ENCODE results near the gene HLA-DOA.
A peak's percentile ranks its signal among the peaks of the same experiment; 100 is the strongest.

HLA-DOA gene

GRCh38 chr6:33017018-33017417 lies 7.6 kb upstream of the HLA-DOA start:
- DNase-seq (ENCODE audit: low read depth): no peak

- DNase-seq (ENCODE audit: low read depth): no peak
These were observed 6.4 kb upstream of the HLA-DOA start for GRCh38 chr6:33015798-33016197.

GRCh38 chr6:33014841-33015634 lies 5.6 kb upstream of the HLA-DOA start:
- DNase-seq (ENCODE audit: low read depth): peak; percentile 60

DNA sequence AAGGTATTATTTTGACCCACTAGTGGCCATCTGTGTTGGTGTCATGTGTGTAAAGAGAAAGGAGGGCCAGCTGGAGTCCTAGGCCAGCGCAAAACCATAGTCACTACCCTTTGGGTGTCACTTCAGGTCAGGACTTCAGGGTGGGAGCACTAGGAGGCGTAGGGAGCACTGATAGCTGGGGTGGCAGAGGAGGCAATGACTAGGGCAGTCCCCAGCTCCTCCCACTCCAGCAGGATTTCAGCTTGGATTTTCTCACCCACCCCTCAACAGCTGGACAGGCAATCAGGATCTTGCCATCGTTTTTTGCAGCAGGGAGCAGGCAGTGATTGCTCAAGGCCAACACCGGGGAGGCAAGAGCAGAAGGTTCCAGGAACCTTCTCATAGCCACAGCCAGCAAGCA lies 4.2 kb upstream of the HLA-DOA start:
- no peak for DNase-seq (ENCODE audit: low read depth)

GRCh38 chr6:33010356-33010755 lies 965 bp upstream of the HLA-DOA start:
- no peak for DNase-seq (ENCODE audit: low read depth)

DNA sequence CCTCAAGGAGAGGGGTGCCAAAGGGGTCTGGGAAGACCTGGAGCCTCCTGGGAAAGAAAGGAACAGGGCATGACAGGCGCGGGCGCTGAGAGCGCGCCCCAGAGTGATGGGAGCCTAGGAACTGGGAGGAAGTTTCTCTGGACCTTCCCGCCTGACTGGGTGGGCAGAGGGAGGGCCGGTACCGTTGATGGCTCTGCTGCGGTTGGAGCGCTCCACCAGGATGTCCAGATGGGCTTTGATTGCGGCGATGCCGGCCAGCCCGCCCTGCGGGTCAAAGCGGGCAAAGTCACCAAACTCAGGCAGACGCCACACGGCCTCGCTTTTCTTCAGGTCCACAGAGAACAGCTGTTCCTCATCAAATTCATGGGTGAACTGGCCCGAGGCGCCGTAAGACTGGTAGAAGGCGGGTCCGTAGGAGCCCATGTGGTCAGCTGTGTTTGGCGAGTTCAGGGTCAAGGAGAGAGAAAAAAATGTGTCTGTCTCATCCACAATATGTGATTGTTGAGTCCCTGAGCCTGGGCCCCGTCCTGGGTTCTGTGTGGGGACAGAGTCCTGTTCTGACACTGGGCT lies 1.5 kb downstream of the HLA-DOA start:
- no peak for DNase-seq (ENCODE audit: low read depth)

DNA sequence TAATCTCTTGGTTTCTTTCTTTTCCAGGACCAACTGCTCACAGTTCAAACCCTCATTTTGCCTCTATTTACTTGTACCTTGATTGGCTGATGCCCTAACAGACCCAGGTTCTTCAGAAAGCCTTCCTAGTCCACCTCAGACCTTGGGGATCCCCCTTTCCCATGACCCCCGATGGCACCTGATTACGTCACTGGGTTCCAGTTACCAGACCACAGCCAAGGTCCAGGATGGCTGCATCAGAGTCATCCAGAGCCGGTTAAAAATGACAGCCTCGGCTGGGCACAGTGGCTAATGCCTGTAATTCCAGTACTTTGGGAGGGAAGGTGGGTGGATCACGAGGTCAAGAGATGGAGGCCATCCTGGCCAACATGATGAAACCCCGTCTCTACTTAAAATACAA lies 4.5 kb downstream of the HLA-DOA start:
- DNase-seq (ENCODE audit: low read depth): no peak

GRCh38 chr6:33001685-33002084 lies 7.7 kb downstream of the HLA-DOA start:
- DNase-seq (ENCODE audit: low read depth): no peak

- DNase-seq (ENCODE audit: low read depth): no peak
These were observed 9.3 kb downstream of the HLA-DOA start for GRCh38 chr6:33000055-33000454.

DNA sequence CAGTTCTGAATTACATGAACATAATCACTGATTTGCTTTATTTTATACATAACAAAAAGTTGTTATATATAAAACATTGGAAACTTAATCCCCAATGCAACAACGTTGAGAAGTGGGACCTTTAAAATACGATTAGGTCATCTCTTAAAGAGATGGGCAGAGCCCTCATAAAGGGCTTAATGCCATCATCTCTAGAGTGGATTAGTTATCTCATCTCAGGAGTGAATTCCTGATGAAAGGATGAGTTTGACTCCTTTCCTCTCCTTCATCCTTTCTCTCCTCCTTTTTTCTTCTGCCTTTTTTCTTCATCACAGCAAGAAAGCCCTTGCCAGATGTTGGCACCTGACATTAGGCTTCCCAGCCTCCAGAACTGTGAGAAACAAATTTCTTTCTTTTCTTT lies 13.9 kb downstream of the HLA-DOA start:
- no peak for DNase-seq (ENCODE audit: low read depth)

DNA sequence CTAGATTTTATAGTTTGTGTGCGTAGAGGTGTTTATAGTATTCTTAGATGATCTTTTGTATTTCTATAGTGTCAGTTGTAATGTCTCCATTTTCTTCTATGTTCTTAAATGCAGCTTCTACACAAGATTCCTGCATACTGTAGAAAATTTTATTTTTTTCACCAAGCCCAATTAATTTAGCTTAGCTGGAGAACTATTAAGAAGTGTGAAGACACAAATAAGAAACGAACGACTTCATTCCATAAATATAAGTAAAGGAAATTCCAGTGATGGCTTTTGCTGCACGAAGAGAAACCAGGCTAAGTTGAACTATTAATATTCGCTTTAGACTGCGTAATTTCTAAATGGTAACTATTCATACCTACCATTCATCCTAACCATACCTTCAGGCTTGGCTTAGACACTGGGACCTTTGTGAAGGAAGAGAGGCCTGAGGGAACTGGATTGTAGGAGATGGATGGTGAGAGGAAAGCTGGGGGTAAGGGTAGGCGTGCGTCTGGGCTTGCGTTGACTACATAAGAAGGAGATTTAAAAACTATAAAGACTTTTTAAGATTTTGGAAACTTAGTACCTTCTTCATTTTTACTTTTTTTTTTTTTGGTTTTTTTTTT lies 15.9 kb downstream of the HLA-DOA start:
- DNase-seq (ENCODE audit: low read depth): no peak

GRCh38 chr6:32991972-32992371 lies 17.4 kb downstream of the HLA-DOA start:
- no peak for DNase-seq (ENCODE audit: low read depth)

DNA sequence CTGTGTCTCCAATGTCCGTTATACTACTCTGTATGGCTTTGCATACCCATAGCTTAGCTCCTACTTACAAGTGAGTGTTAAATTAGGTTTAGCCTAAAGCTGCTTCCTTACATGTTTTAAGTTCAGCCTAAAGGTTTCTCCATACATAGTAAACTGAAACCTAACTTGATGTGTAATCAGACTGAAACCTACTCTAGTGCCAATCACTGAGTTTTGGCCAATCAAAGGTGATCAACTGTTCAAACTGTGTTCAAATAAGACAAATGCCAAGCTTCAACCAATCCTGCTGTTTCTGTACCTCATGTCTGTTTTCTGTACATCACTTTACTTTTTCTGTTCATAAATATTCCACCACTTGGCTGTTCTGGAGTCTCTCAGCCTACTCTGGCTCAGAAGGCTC lies 20.0 kb downstream of the HLA-DOA start:
- no peak for DNase-seq (ENCODE audit: low read depth)

DNA sequence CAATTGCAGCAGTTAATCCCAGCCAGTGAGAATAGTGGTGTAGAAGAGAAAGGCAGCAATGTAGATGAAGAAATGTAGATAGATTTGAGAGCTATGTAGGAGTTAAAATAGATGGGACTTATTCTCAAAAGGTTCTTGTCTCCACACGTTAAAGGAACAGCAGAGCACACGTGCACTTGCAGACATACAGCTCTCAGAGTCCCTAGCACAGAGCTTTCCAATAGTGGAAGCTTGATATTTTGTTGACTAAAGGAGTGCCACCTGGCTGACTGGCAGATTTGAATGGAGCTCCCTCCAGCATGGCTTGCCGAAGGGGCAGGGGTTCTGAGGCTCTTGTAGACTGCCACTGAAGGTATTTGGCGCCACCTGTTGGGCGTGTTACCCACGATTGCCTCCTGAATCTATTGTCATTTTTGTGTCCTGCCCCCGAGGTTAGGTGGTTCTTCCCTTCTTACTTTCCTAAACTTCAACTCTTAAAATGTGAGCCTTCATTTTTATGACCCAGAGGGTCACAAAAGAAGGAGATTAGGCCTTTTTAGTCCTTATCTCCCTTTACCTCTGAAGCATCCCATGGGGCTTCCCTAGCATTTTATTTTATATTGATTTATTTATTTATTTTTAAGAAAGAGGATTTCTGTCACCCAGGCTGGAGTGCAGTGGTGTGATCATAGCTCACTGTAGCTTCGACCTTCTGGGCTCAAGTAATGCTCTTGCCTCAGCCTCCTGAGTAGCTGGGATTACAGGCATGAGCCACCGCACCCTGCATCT lies 24.6 kb downstream of the HLA-DOA start:
- DNase-seq (ENCODE audit: low read depth): no peak

GRCh38 chr6:32983964-32984621 lies 25.3 kb downstream of the HLA-DOA start:
- DNase-seq (ENCODE audit: low read depth): no peak

GRCh38 chr6:32983493-32983848 lies 25.9 kb downstream of the HLA-DOA start:
- DNase-seq (ENCODE audit: low read depth): no peak

DNA sequence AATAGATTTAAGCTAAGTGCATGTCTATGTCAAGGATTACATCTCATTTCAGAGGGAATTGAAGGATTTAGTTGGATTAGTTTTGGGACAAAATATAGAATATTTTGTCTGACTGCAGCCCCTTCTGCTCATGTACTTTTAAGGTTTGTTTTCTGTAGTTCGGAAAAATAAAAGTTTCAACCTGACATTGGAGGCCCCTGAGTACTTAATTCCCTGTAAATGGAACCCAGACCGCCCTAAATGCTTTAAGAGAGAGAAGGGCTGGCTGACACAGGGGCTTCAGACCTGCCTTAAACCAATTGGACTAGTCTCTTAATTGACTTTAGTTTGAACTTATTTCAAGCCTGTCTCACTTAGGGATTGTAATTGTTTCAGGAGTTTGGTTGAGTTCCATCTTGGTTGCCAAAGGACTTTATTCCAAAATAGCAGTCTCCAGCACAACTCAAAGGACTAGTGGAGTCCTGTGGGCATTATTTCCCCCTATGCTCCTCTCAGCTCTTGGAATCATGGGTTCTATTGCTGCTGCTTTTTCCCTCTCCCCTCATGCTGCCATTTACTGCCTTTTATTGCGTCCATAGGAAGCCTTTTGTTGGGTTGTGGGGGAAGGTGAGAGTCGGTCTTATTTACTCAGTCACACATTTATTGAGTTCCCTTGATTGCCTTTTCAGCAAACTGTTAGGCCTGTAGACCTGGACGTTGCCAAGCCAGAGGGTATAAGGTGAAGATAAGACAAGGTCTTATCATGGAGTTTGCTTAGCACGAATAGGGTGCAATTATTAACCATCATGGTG lies 26.5 kb downstream of the HLA-DOA start:
- DNase-seq (ENCODE audit: low read depth): no peak

DNA sequence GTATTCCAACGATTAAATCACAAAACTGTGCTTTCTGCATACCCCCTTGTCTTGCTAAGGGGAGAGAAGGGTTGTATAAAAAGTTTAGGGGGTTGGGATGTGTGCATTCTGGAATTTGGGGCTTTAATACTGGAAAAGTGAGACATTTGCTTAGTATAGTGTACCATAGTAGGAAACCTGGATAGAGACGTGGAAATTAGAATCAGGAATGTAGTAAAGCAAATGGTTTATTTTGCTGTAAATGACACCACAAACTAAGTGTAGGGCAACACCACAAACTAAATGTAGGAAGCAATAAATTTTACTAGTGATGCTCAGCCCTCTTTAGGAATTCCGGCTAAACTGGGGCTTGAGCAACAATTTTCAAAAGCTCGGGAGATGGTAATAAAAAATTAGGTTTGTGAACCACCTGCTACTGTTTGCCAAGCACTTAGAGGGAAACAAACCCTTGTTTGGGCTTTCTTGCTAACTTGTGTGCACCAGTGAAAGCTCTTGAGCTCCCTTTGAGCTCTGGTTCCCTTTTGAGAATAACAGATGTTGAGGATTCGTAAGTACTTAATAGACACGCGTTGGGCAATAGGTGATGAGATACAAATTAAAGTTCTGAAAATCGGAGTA lies 27.2 kb downstream of the HLA-DOA start:
- no peak for DNase-seq (ENCODE audit: low read depth)

- no peak for DNase-seq (ENCODE audit: low read depth)
These were observed 28.8 kb downstream of the HLA-DOA start for GRCh38 chr6:32980488-32981038.

DNA sequence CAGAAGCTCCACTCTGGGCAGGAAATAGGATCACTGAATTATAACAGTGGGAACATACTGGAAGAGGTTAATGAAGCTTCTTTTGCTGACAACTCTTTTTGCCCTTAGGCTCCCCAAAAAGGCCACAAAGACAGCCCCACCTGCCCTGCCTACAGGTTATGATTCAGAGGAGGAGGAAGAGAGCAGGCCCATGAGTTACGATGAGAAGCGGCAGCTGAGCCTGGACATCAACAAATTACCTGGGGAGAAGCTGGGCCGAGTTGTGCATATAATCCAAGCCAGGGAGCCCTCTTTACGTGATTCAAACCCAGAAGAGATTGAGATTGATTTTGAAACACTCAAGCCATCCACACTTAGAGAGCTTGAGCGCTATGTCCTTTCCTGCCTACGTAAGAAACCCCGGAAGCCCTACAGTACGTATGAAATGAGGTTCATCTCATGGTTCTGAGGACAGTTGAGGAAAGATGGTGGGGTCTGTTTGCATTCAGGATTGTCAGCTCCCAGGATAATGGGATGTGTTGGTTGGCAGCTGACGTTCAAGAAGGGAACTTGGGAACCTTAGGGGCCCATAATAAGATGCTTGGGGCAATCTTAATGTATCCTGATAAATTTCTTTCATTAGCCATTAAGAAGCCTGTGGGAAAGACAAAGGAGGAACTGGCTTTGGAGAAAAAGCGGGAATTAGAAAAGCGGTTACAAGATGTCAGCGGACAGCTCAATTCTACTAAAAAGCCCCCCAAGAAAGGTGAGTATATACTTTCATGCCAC lies 29.5 kb downstream of the HLA-DOA start:
- DNase-seq (ENCODE audit: low read depth): no peak
